Measurements from ENCODE around the gene OR6V1. TPM values are rescaled to one million over a fixed set of nuclear protein-coding genes. Genes with fewer than 3 reads are reported as not detected.

The OR6V1 gene
- total RNA-seq, 1 experiment from 2014 or later: not detected

DNA sequence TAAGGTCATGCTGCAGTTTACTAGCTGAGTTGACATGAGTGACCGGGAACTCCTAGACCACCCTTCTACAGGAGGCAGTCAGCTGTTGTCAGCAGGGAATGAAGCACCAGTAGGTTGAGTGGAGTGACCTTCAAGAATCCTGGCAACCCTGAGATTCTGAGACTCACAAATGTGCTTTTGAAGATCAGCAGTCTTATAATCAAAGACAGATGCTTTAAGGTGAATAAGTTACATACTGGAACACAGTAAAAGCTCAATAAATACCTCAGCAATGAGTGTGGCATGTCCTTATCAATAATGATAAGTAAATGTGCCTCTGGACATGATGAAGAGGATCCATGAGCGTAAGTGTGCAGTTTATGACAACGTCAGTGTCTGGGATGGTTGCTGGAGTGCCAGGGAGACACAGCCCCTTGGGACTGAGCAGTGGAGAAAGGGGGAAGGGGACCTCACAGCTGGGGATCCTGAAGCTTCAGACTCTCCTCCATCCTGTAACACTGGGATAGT lies 11.9 kb upstream of the OR6V1 start (continued):
- TF ChIP-seq, protein P1, sequence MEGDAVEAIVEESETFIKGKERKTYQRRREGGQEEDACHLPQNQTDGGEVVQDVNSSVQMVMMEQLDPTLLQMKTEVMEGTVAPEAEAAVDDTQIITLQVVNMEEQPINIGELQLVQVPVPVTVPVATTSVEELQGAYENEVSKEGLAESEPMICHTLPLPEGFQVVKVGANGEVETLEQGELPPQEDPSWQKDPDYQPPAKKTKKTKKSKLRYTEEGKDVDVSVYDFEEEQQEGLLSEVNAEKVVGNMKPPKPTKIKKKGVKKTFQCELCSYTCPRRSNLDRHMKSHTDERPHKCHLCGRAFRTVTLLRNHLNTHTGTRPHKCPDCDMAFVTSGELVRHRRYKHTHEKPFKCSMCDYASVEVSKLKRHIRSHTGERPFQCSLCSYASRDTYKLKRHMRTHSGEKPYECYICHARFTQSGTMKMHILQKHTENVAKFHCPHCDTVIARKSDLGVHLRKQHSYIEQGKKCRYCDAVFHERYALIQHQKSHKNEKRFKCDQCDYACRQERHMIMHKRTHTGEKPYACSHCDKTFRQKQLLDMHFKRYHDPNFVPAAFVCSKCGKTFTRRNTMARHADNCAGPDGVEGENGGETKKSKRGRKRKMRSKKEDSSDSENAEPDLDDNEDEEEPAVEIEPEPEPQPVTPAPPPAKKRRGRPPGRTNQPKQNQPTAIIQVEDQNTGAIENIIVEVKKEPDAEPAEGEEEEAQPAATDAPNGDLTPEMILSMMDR (IDR thresholded peaks at IDR 0.05 in 2 of 3, conservative IDR thresholded peaks at IDR 0.05 in 1 of 3; ENCODE audit: borderline replicate concordance in 1 of 3, insufficient read depth in 1 of 3, low read depth in 2 of 3, low read length in 2 of 3): no peak
- TF ChIP-seq TCF7L2 (IDR thresholded peaks at IDR 0.05; ENCODE audit: borderline replicate concordance, extremely low read depth, insufficient read depth, insufficient read length): no peak
- no peak for TF ChIP-seq EGR1 (IDR thresholded peaks at IDR 0.05; ENCODE audit: low read depth)

GRCh38 chr7:143041346-143041745 lies 10.8 kb upstream of the OR6V1 start:
- no peaks in the 10 kb centered on the region for H3K4me1 ChIP-seq (ENCODE audit: control insufficient read depth in 1 of 2, insufficient read depth in 2 of 2, low read length in 2 of 2)
- H2AFZ ChIP-seq (ENCODE audit: low read depth, low read length, poor library complexity, severe bottlenecking): no peak overlapping the region
- H3K27ac ChIP-seq (ENCODE audit: low read depth, low read length): no peak overlapping the region
- no peaks in the 10 kb centered on the region for H3K9me2 ChIP-seq (ENCODE audit: insufficient read depth)
- H4K20me1 ChIP-seq (ENCODE audit: insufficient read depth): no peaks in the 10 kb centered on the region
- DNase-seq (ENCODE audit: low read depth, low spot score) (no peak), ATAC-seq (no peak)
- H3K9ac ChIP-seq (ENCODE audit: low read length): no peak overlapping the region
- BruUV-seq (replicated peaks): no TSS peak
- RAD21 ChIA-PET (ENCODE audit: low non-redundant PET in 1 of 2, low total read pairs in 2 of 2, uncharacterized antibody in 2 of 2, unreplicated experiment in 2 of 2): no interaction called here
- H3K27me3 ChIP-seq (ENCODE audit: insufficient read depth, low read length): peaks cover 6% of the 10 kb centered on the region; the same call in 1 of the 2 replicates
- no peaks in the 10 kb centered on the region for H3K9me3 ChIP-seq (ENCODE audit: control insufficient read depth in 1 of 2, insufficient read depth in 1 of 2, low read depth in 1 of 2, low read length in 2 of 2)
- H3K4me2 ChIP-seq (ENCODE audit: low read length): no peak overlapping the region
- intact Hi-C loops (cut with micrococcal nuclease): no loop called here
- no peak overlapping the region for H3K4me3 ChIP-seq (replicated peaks in 1 of 2; ENCODE audit: low read depth in 1 of 2, low read length in 2 of 2)
- POLR2A ChIA-PET: no interaction called here
- H3K36me3 ChIP-seq (ENCODE audit: control insufficient read depth in 1 of 2, insufficient read depth in 2 of 2, low read length in 2 of 2): no peaks in the 10 kb centered on the region
- CTCF ChIA-PET: no interaction called here
- no peaks in the 10 kb centered on the region for H3K79me2 ChIP-seq (ENCODE audit: insufficient read depth, low read length)
- TF ChIP-seq EGR1 (IDR thresholded peaks at IDR 0.05; ENCODE audit: low read depth) (no peak), MAX (IDR thresholded peaks at IDR 0.05) (no peak), TCF7L2 (IDR thresholded peaks at IDR 0.05; ENCODE audit: borderline replicate concordance, extremely low read depth, insufficient read depth, insufficient read length) (no peak), CEBPB (IDR thresholded peaks at IDR 0.05; ENCODE audit: low read depth) (no peak), EZH2phosphoT487 (IDR thresholded peaks at IDR 0.05; ENCODE audit: borderline replicate concordance) (no peak), ZFX (IDR thresholded peaks at IDR 0.05) (no peak), ELF1 (IDR thresholded peaks at IDR 0.05; ENCODE audit: borderline replicate concordance, low read depth) (no peak), RAD21 (IDR thresholded peaks at IDR 0.05; ENCODE audit: low read depth) (no peak), POLR2AphosphoS5 (IDR thresholded peaks at IDR 0.05; ENCODE audit: low read depth, low read length) (no peak), JUND (IDR thresholded peaks at IDR 0.05) (no peak), ZNF274 (IDR thresholded peaks at IDR 0.05; ENCODE audit: low read depth, low read length) (no peak), YY1 (IDR thresholded peaks at IDR 0.05; ENCODE audit: extremely low read depth, insufficient replicate concordance, low read depth, low read length) (no peak), EZH2 (IDR thresholded peaks at IDR 0.05) (no peak), CBX3 (IDR thresholded peaks at IDR 0.05; ENCODE audit: low read depth) (no peak), SRF (IDR thresholded peaks at IDR 0.05; ENCODE audit: low read depth) (no peak), FOSL1 (IDR thresholded peaks at IDR 0.05; ENCODE audit: low read depth) (no peak)
- TF ChIP-seq, protein P2, sequence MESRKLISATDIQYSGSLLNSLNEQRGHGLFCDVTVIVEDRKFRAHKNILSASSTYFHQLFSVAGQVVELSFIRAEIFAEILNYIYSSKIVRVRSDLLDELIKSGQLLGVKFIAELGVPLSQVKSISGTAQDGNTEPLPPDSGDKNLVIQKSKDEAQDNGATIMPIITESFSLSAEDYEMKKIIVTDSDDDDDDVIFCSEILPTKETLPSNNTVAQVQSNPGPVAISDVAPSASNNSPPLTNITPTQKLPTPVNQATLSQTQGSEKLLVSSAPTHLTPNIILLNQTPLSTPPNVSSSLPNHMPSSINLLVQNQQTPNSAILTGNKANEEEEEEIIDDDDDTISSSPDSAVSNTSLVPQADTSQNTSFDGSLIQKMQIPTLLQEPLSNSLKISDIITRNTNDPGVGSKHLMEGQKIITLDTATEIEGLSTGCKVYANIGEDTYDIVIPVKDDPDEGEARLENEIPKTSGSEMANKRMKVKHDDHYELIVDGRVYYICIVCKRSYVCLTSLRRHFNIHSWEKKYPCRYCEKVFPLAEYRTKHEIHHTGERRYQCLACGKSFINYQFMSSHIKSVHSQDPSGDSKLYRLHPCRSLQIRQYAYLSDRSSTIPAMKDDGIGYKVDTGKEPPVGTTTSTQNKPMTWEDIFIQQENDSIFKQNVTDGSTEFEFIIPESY (IDR thresholded peaks at IDR 0.05; ENCODE audit: extremely low read depth, insufficient replicate concordance, low read length): no peak
- TF ChIP-seq, protein P1 (IDR thresholded peaks at IDR 0.05 in 2 of 3, conservative IDR thresholded peaks at IDR 0.05 in 1 of 3; ENCODE audit: borderline replicate concordance in 1 of 3, insufficient read depth in 1 of 3, low read depth in 2 of 3, low read length in 2 of 3): no peak
